Measurements from ENCODE around the gene FNBP1.

Gene FNBP1

GRCh38 chr9:129972816-129973215 lies 70.2 kb downstream of the FNBP1 start:
- Histone ChIP-seq H4K20me1 (ENCODE audit: insufficient read depth, low read length) (no peaks in the 10 kb centered on the region), H3K36me3 (replicated peaks; ENCODE audit: insufficient read depth, low read length) (no peaks in the 10 kb centered on the region), H3K27me3 (replicated peaks; ENCODE audit: insufficient read depth, low read length) (no peaks in the 10 kb centered on the region), H3K9me3 (replicated peaks; ENCODE audit: insufficient read depth, low read length) (no peaks in the 10 kb centered on the region), H3K9ac (ENCODE audit: low read length) (no peak overlapping the region), H3K4me1 (ENCODE audit: low read length) (no peaks in the 10 kb centered on the region), H3K4me2 (ENCODE audit: low read depth, low read length) (no peak overlapping the region), H3K9me2 (replicated peaks; ENCODE audit: insufficient read depth, low read length) (no peaks in the 10 kb centered on the region), H2AFZ (ENCODE audit: low read length) (no peak overlapping the region), H3K4me3 (ENCODE audit: low read length) (no peak overlapping the region), H3K79me2 (ENCODE audit: low read length) (no peaks in the 10 kb centered on the region), H3K27ac (ENCODE audit: low read length) (no peak overlapping the region), H3F3A (ENCODE audit: insufficient read depth, low read length) (no peaks in the 10 kb centered on the region)
- DNase-seq = no peak
- TF ChIP-seq CTCF (IDR thresholded peaks at IDR 0.05; ENCODE audit: low read length) (no peak), EZH2 (optimal IDR thresholded peaks at IDR 0.05; ENCODE audit: low read depth, low read length) (no peak), EZH2phosphoT487 (IDR thresholded peaks at IDR 0.05; ENCODE audit: low read length) (no peak)

GRCh38 chr9:129968690-129969485 lies 74.1 kb downstream of the FNBP1 start:
- H2AFZ ChIP-seq (ENCODE audit: low read length) = no peak overlapping the region
- no peaks in the 10 kb centered on the region for H3K79me2 ChIP-seq (ENCODE audit: low read length)
- TF ChIP-seq EZH2phosphoT487 (IDR thresholded peaks at IDR 0.05; ENCODE audit: low read length) (no peak), EZH2 (optimal IDR thresholded peaks at IDR 0.05; ENCODE audit: low read depth, low read length) (no peak), CTCF (IDR thresholded peaks at IDR 0.05; ENCODE audit: low read length) (no peak)
- no peaks in the 10 kb centered on the region for H3K36me3 ChIP-seq (replicated peaks; ENCODE audit: insufficient read depth, low read length)
- H3F3A ChIP-seq (ENCODE audit: insufficient read depth, low read length) = no peaks in the 10 kb centered on the region
- H3K27me3 ChIP-seq (replicated peaks; ENCODE audit: insufficient read depth, low read length) = no peaks in the 10 kb centered on the region
- H3K9me3 ChIP-seq (replicated peaks; ENCODE audit: insufficient read depth, low read length) = no peaks in the 10 kb centered on the region
- H3K4me2 ChIP-seq (ENCODE audit: low read depth, low read length) = no peak overlapping the region
- DNase-seq = no peak
- H3K9ac ChIP-seq (ENCODE audit: low read length) = no peak overlapping the region
- no peaks in the 10 kb centered on the region; the same call in 1 of the 2 replicates for H3K4me1 ChIP-seq (ENCODE audit: low read length)
- H3K4me3 ChIP-seq (ENCODE audit: low read length) = no peak overlapping the region
- H3K9me2 ChIP-seq (replicated peaks; ENCODE audit: insufficient read depth, low read length) = no peaks in the 10 kb centered on the region
- no peak overlapping the region for H3K27ac ChIP-seq (ENCODE audit: low read length)
- H4K20me1 ChIP-seq (ENCODE audit: insufficient read depth, low read length) = no peaks in the 10 kb centered on the region

- peaks cover 12% of the 10 kb centered on the region for H3K4me1 ChIP-seq (ENCODE audit: low read length)
- no peak overlapping the region for H2AFZ ChIP-seq (ENCODE audit: low read length)
- H4K20me1 ChIP-seq (ENCODE audit: insufficient read depth, low read length) = no peaks in the 10 kb centered on the region
- H3K27ac ChIP-seq (ENCODE audit: low read length) = no peak overlapping the region
- 0 out of 2 replicates have a peak, but pooled peaks cover 4% of the 10 kb centered on the region for H3K27me3 ChIP-seq (replicated peaks; ENCODE audit: insufficient read depth, low read length)
- H3F3A ChIP-seq (ENCODE audit: insufficient read depth, low read length) = peaks cover 3% of the 10 kb centered on the region; the same call in 1 of the 2 replicates
- H3K9ac ChIP-seq (ENCODE audit: low read length) = no peak overlapping the region
- no peaks in the 10 kb centered on the region for H3K79me2 ChIP-seq (ENCODE audit: low read length)
- H3K9me2 ChIP-seq (replicated peaks; ENCODE audit: insufficient read depth, low read length) = no peaks in the 10 kb centered on the region
- no peak overlapping the region for H3K4me2 ChIP-seq (ENCODE audit: low read depth, low read length)
- no peak for TF ChIP-seq CTCF (IDR thresholded peaks at IDR 0.05; ENCODE audit: low read length)
- TF ChIP-seq EZH2phosphoT487 (IDR thresholded peaks at IDR 0.05; ENCODE audit: low read length) = no peak
- TF ChIP-seq EZH2 (optimal IDR thresholded peaks at IDR 0.05; ENCODE audit: low read depth, low read length) = no peak
- DNase-seq = no peak
- no peaks in the 10 kb centered on the region for H3K9me3 ChIP-seq (replicated peaks; ENCODE audit: insufficient read depth, low read length)
- no peaks in the 10 kb centered on the region for H3K36me3 ChIP-seq (replicated peaks; ENCODE audit: insufficient read depth, low read length)
- H3K4me3 ChIP-seq (ENCODE audit: low read length) = no peak overlapping the region
Measured at GRCh38 chr9:129964901-129965734, 77.9 kb downstream of the FNBP1 start.
